NCI-H2196 treated with DMSO at 0.1 percent for 48 hours (cell line): ENCODE results near the gene PDZK1IP1.
"Not testable (repeated sequence)": the region's sequence is repeated elsewhere in the genome, so short reads cannot be mapped to it uniquely, and the experiment has no call there.

ENCODE experiments used
- DNase-seq: peaks from one replicate; lab custom pipeline; 2025; ENCODE audit not compliant: unreplicated experiment; lab: John Stamatoyannopoulos, UW

PDZK1IP1 gene

DNA sequence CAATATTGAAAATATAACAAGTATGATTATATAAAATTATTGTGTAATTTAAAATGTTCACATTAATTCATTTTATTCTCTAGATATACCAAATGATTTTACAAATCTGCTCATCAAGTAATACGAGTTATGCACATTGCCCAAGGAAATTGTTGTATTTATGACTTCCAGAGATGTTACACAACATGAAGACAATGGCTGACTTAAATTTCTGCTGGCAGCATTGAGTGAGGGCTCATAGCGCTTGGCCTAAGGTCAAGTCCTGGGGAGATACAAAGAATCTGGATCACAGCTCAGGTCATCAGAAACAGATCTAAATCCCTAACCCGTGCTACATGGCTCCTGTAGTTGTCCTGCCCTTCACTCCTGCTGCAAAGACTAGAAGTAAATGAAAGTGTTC lies 49.5 kb downstream of the PDZK1IP1 start:
- DNase-seq = not testable (repeated sequence)

DNA sequence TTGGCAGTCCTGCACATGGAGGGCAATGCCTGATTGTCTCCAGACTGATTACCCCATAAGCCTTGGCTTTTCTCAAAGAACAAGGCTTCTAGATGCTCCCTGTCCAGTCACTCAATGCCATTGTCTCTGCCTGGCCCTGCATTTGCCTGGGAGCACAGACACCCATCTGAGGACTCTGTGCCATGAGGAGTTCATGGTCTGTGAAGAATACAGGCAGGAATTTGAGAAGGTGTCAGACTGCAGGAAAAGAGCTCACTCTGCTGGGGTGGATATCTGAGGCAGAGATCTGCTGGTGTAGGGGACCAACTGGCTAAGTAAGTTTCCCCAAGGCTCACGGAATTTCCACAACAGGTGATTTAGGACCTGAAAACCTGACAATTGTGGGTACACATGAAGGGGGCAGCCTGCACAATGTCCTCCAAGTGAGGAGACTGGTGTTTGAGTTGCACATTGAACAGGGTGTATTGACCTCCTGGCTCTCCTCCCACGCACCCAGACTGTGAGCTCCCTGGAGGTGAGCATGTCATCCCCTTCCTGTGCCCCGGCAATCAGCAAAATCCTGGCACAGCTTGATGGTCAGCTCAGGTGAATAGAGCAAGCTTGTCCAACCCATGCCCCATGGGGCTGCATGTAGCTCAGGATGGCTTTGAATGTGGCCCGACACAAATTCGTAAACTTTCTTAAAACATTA lies 51.8 kb downstream of the PDZK1IP1 start:
- DNase-seq = no peak

DNA sequence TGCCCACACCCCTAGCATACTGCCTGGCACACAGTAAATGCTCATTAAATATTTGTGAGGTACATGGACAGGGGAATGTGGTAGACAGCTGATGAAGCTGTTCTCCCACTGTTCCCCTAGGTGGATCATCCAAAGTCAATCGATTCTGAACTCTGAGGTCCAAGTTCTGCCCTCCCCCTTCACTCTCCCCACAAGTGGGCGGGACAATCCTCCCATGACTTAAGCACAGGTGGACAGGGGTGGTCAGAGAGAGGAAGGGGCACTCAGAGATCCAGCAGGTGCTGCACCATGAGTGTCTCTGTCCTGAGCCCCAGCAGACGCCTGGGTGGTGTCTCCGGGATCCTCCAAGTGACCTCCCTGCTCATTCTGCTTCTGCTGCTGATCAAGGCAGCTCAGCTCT lies 52.6 kb downstream of the PDZK1IP1 start, which contains the start of gene CYP4A22:
Gene CYP4A22, plus strand, starts transcription at position 244 of the 400 bp plus-strand sequence. Its CDS starts 45 bp downstream, at position 289.
- DNase-seq = no peak
